ENCODE data around the gene MGMT. TPM values are rescaled to one million over a fixed set of nuclear protein-coding genes. Genes with fewer than 3 reads are reported as not detected.

Gene MGMT
- total RNA-seq, 1 experiment from 2014 or later: 21.2 TPM

DNA sequence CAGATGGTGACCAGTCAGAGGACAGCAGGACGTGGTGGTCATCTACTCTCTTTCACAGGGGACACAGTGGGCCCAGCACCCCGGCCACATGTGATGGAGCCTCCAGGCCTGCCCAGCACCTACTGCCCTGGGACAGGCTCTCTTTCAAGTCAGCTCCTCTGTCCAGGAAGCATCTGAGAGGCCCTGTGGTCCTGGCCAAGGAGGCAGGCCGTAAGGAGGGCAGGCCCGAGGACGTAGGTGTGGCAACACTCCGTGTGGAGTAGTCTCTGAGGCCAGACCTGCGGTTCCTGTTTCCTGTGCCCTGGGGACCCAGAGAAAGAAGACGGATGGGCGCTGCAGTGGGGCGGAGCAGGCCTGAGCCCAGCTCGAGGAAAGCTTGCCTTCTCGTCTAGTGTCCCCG is 317.9 kb downstream of the MGMT start:
- CTCF ChIA-PET: no interaction called here

DNA sequence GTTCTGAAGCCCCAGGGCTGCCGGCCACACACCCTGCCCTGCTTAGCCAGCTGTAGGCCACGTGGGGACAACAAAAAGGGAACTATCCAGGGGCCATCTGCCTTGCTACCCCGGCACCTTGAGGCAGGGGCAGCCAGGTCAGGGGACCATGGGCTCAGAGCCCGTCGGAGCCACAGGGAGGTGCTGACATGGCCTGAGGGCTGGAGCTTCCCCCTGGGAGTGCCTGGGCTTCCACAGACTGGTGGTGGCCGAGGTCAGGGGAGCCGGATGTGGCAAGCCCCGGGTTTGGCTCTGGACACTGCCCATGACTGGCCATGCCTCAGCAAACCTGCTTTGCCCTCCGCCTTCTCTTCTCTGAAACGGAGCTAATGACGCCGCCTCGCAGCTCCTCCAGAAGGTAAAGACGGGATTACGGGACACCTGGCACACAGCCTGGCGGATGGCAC is 318.5 kb downstream of the MGMT start:
- H2AFZ ChIP-seq: no peak overlapping the region
- no peak overlapping the region for H3K27ac ChIP-seq
- intact Hi-C loops (cut with micrococcal nuclease; ENCODE audit: unreplicated experiment): no loop called here
- H3K9me3 ChIP-seq (ENCODE audit: insufficient read depth, low read depth): no peaks in the 10 kb centered on the region
- H3K4me3 ChIP-seq: no peak overlapping the region
- DNase-seq: no peak
- POLR2A ChIA-PET (ENCODE audit: unreplicated experiment): no interaction called here
- TF ChIP-seq EZH2 (IDR thresholded peaks at IDR 0.05; ENCODE audit: low read depth): no peak
- TF ChIP-seq, protein P1, sequence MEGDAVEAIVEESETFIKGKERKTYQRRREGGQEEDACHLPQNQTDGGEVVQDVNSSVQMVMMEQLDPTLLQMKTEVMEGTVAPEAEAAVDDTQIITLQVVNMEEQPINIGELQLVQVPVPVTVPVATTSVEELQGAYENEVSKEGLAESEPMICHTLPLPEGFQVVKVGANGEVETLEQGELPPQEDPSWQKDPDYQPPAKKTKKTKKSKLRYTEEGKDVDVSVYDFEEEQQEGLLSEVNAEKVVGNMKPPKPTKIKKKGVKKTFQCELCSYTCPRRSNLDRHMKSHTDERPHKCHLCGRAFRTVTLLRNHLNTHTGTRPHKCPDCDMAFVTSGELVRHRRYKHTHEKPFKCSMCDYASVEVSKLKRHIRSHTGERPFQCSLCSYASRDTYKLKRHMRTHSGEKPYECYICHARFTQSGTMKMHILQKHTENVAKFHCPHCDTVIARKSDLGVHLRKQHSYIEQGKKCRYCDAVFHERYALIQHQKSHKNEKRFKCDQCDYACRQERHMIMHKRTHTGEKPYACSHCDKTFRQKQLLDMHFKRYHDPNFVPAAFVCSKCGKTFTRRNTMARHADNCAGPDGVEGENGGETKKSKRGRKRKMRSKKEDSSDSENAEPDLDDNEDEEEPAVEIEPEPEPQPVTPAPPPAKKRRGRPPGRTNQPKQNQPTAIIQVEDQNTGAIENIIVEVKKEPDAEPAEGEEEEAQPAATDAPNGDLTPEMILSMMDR (conservative IDR thresholded peaks at IDR 0.05): no peak
- H3F3A ChIP-seq (ENCODE audit: insufficient read depth, low read depth): no peaks in the 10 kb centered on the region
- BruUV-seq (replicated peaks): no TSS peak
- no peaks in the 10 kb centered on the region for H3K4me1 ChIP-seq (replicated peaks; ENCODE audit: insufficient read depth)
- CTCF ChIA-PET: no interaction called here
- H4K20me1 ChIP-seq (ENCODE audit: insufficient read depth): no peaks in the 10 kb centered on the region
- no peaks in the 10 kb centered on the region for H3K27me3 ChIP-seq (ENCODE audit: insufficient read depth, low read depth)
- H3K4me2 ChIP-seq: no peak overlapping the region
- H3K9me2 ChIP-seq (ENCODE audit: insufficient read depth): no peaks in the 10 kb centered on the region
- no peaks in the 10 kb centered on the region for H3K79me2 ChIP-seq (ENCODE audit: low read depth)
- H3K36me3 ChIP-seq (ENCODE audit: low read depth): no peaks in the 10 kb centered on the region

More for the DNA sequence above, 317.9 kb downstream of the MGMT start:
- BruUV-seq (replicated peaks): no TSS peak
- no peaks in the 10 kb centered on the region for H3F3A ChIP-seq (ENCODE audit: insufficient read depth, low read depth)
- no peak overlapping the region for H3K4me2 ChIP-seq
- H3K79me2 ChIP-seq (ENCODE audit: low read depth): no peaks in the 10 kb centered on the region
- DNase-seq: no peak
- H3K36me3 ChIP-seq (ENCODE audit: low read depth): no peaks in the 10 kb centered on the region
- no peak overlapping the region for H3K4me3 ChIP-seq
- no peaks in the 10 kb centered on the region for H3K4me1 ChIP-seq (replicated peaks; ENCODE audit: insufficient read depth)
- H3K27me3 ChIP-seq (ENCODE audit: insufficient read depth, low read depth): no peaks in the 10 kb centered on the region
- H3K27ac ChIP-seq: no peak overlapping the region
- POLR2A ChIA-PET (ENCODE audit: unreplicated experiment): no interaction called here
- H3K9me3 ChIP-seq (ENCODE audit: insufficient read depth, low read depth): no peaks in the 10 kb centered on the region
- H4K20me1 ChIP-seq (ENCODE audit: insufficient read depth): no peaks in the 10 kb centered on the region
- no peaks in the 10 kb centered on the region for H3K9me2 ChIP-seq (ENCODE audit: insufficient read depth)
- no peak for TF ChIP-seq EZH2 (IDR thresholded peaks at IDR 0.05; ENCODE audit: low read depth)
- TF ChIP-seq, protein P1 (conservative IDR thresholded peaks at IDR 0.05): no peak
- intact Hi-C loops (cut with micrococcal nuclease; ENCODE audit: unreplicated experiment): no loop called here
- no peak overlapping the region for H2AFZ ChIP-seq

DNA sequence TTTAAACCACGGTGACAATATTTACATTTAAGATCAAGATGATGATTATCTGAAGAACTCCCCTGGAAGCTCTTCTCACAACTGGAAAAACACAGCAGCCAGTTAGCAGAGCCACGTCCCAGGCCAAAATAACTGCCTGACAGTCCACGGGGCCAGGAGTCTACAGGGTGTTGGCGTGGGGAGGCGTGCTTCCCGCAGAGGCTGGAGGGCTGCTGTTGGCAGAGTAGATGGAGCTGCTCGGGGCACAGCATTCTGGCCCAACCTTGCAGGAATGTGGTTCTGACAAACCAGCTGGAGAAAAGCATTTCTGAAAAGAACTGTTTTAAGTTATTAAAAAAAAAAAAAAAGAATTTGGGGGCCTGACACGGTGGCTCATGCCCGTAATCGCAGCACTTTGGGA is 319.2 kb downstream of the MGMT start:
- DNase-seq: no peak
- Histone ChIP-seq H3K4me1 (replicated peaks; ENCODE audit: insufficient read depth) (no peaks in the 10 kb centered on the region), H3K79me2 (ENCODE audit: low read depth) (no peaks in the 10 kb centered on the region), H3K4me2 (no peak overlapping the region), H3K36me3 (ENCODE audit: low read depth) (no peaks in the 10 kb centered on the region), H3K9me3 (ENCODE audit: insufficient read depth, low read depth) (no peaks in the 10 kb centered on the region), H3K9me2 (ENCODE audit: insufficient read depth) (no peaks in the 10 kb centered on the region), H3K27me3 (ENCODE audit: insufficient read depth, low read depth) (no peaks in the 10 kb centered on the region), H2AFZ (no peak overlapping the region), H3F3A (ENCODE audit: insufficient read depth, low read depth) (no peaks in the 10 kb centered on the region), H4K20me1 (ENCODE audit: insufficient read depth) (no peaks in the 10 kb centered on the region), H3K27ac (no peak overlapping the region), H3K4me3 (no peak overlapping the region)
- POLR2A ChIA-PET (ENCODE audit: unreplicated experiment): no interaction called here
- intact Hi-C loops (cut with micrococcal nuclease; ENCODE audit: unreplicated experiment): no loop called here
- BruUV-seq (replicated peaks): no TSS peak
- TF ChIP-seq, protein P1 (conservative IDR thresholded peaks at IDR 0.05): no peak
- TF ChIP-seq EZH2 (IDR thresholded peaks at IDR 0.05; ENCODE audit: low read depth): no peak
- CTCF ChIA-PET: no interaction called here

Measured in PC-9 (cell line).